ENCODE measurements around the gene ENPP3. TPM values are rescaled to one million over a fixed set of nuclear protein-coding genes. Genes with fewer than 3 reads are reported as not detected.

Gene ENPP3
- total and polyA plus RNA-seq, 4 donors: 0.31 to 2.9 (median 0.54) TPM

GRCh38 chr6:131779304-131779703 lies 142.2 kb downstream of the ENPP3 start:
- Histone ChIP-seq H3K9ac (ENCODE audit: insufficient read depth in 1 of 2, low read length in 2 of 2) (no peak overlapping the region), H3K9me3 (ENCODE audit: control insufficient read depth in 4 of 4, insufficient read depth in 3 of 4, low read length in 3 of 4) (peaks cover 0 to 2% (median 0%) of the 10 kb centered on the region in 4 donors), H3K4me3 (no peak overlapping the region), H3K4me1 (ENCODE audit: control insufficient read depth in 5 of 5, insufficient read depth in 5 of 5, low read length in 5 of 5) (no peaks in the 10 kb centered on the region), H3K27me3 (ENCODE audit: control insufficient read depth in 3 of 3, insufficient read depth in 3 of 3, low read length in 2 of 3) (no peaks in the 10 kb centered on the region), H3K36me3 (ENCODE audit: control insufficient read depth in 4 of 4, insufficient read depth in 4 of 4, low read length in 4 of 4) (no peaks in the 10 kb centered on the region), H3K27ac (ENCODE audit: low read depth in 1 of 2, low read length in 1 of 2) (no peak overlapping the region)
- DNase-seq: no peak
- 88 to 90% methylated on average over 2 of the region's 2 CpGs for WGBS, 2 donors
- no peak for TF ChIP-seq CTCF (IDR thresholded peaks at IDR 0.05; ENCODE audit: control extremely low read depth, extremely low read depth)
- ATAC-seq (ENCODE audit: insufficient read depth, low FRiP score): no peak

- H3K9me3 ChIP-seq (ENCODE audit: control insufficient read depth in 4 of 4, insufficient read depth in 3 of 4, low read length in 3 of 4): peaks cover 0 to 2% (median 0%) of the 10 kb centered on the region in 4 donors
- ATAC-seq (ENCODE audit: insufficient read depth, low FRiP score): no peak
- H3K27me3 ChIP-seq (ENCODE audit: control insufficient read depth in 3 of 3, insufficient read depth in 3 of 3, low read length in 2 of 3): no peaks in the 10 kb centered on the region
- H3K9ac ChIP-seq (ENCODE audit: insufficient read depth in 1 of 2, low read length in 2 of 2): no peak overlapping the region
- WGBS, 2 donors: 95% methylated on average over 11 of the region's 11 CpGs
- H3K27ac ChIP-seq (ENCODE audit: low read depth in 1 of 2, low read length in 1 of 2): no peak overlapping the region
- no peaks in the 10 kb centered on the region for H3K36me3 ChIP-seq (ENCODE audit: control insufficient read depth in 4 of 4, insufficient read depth in 4 of 4, low read length in 4 of 4)
- no peak for TF ChIP-seq CTCF (IDR thresholded peaks at IDR 0.05; ENCODE audit: control extremely low read depth, extremely low read depth)
- no peaks in the 10 kb centered on the region for H3K4me1 ChIP-seq (ENCODE audit: control insufficient read depth in 5 of 5, insufficient read depth in 5 of 5, low read length in 5 of 5)
- DNase-seq: no peak
- H3K4me3 ChIP-seq: no peak overlapping the region
Observed at GRCh38 chr6:131780600-131780999, 143.5 kb downstream of the ENPP3 start.

- ATAC-seq (ENCODE audit: insufficient read depth, low FRiP score): no peak
- H3K36me3 ChIP-seq (ENCODE audit: control insufficient read depth in 4 of 4, insufficient read depth in 4 of 4, low read length in 4 of 4): no peaks in the 10 kb centered on the region
- H3K4me3 ChIP-seq: no peak overlapping the region
- H3K9ac ChIP-seq (ENCODE audit: insufficient read depth in 1 of 2, low read length in 2 of 2): no peak overlapping the region
- no peaks in the 10 kb centered on the region for H3K4me1 ChIP-seq (ENCODE audit: control insufficient read depth in 5 of 5, insufficient read depth in 5 of 5, low read length in 5 of 5)
- 68 to 76% methylated on average over 3 of the region's 3 CpGs for WGBS, 2 donors
- H3K9me3 ChIP-seq (ENCODE audit: control insufficient read depth in 4 of 4, insufficient read depth in 3 of 4, low read length in 3 of 4): peaks cover 0 to 2% (median 0%) of the 10 kb centered on the region in 4 donors
- no peak for TF ChIP-seq CTCF (IDR thresholded peaks at IDR 0.05; ENCODE audit: control extremely low read depth, extremely low read depth)
- no peak overlapping the region for H3K27ac ChIP-seq (ENCODE audit: low read depth in 1 of 2, low read length in 1 of 2)
- no peak for DNase-seq
- no peaks in the 10 kb centered on the region for H3K27me3 ChIP-seq (ENCODE audit: control insufficient read depth in 3 of 3, insufficient read depth in 3 of 3, low read length in 2 of 3)
Observed at GRCh38 chr6:131781687-131782086, 144.6 kb downstream of the ENPP3 start.

- H3K4me1 ChIP-seq (ENCODE audit: control insufficient read depth in 5 of 5, insufficient read depth in 5 of 5, low read length in 5 of 5): no peaks in the 10 kb centered on the region
- DNase-seq (no peak), ATAC-seq (ENCODE audit: insufficient read depth, low FRiP score) (no peak)
- no peak overlapping the region for H3K9ac ChIP-seq (ENCODE audit: insufficient read depth in 1 of 2, low read length in 2 of 2)
- WGBS, 2 donors: 91 to 92% methylated on average over 1 of the region's 1 CpG
- no peaks in the 10 kb centered on the region for H3K27me3 ChIP-seq (ENCODE audit: control insufficient read depth in 3 of 3, insufficient read depth in 3 of 3, low read length in 2 of 3)
- no peak for TF ChIP-seq CTCF (IDR thresholded peaks at IDR 0.05; ENCODE audit: control extremely low read depth, extremely low read depth)
- H3K4me3 ChIP-seq: no peak overlapping the region
- no peaks in the 10 kb centered on the region for H3K36me3 ChIP-seq (ENCODE audit: control insufficient read depth in 4 of 4, insufficient read depth in 4 of 4, low read length in 4 of 4)
- no peak overlapping the region for H3K27ac ChIP-seq (ENCODE audit: low read depth in 1 of 2, low read length in 1 of 2)
- H3K9me3 ChIP-seq (ENCODE audit: control insufficient read depth in 4 of 4, insufficient read depth in 3 of 4, low read length in 3 of 4): peaks cover 0 to 2% (median 0%) of the 10 kb centered on the region in 4 donors
Observed at GRCh38 chr6:131782764-131783163, 145.7 kb downstream of the ENPP3 start.
